HG02852 (cell line): ENCODE results near the gene TUBD1.
"Not testable (repeated sequence)": the region's sequence is repeated elsewhere in the genome, so short reads cannot be mapped to it uniquely, and the experiment has no call there.

ENCODE experiments used
- ATAC-seq: cut with Tn5 transposase; IDR thresholded peaks from one replicate; pipeline ENCODE4 v1.9.1; 2021; ENCODE audit warnings: mild to moderate bottlenecking, moderate library complexity; ENCODE audit not compliant: unreplicated experiment

TUBD1 gene

DNA sequence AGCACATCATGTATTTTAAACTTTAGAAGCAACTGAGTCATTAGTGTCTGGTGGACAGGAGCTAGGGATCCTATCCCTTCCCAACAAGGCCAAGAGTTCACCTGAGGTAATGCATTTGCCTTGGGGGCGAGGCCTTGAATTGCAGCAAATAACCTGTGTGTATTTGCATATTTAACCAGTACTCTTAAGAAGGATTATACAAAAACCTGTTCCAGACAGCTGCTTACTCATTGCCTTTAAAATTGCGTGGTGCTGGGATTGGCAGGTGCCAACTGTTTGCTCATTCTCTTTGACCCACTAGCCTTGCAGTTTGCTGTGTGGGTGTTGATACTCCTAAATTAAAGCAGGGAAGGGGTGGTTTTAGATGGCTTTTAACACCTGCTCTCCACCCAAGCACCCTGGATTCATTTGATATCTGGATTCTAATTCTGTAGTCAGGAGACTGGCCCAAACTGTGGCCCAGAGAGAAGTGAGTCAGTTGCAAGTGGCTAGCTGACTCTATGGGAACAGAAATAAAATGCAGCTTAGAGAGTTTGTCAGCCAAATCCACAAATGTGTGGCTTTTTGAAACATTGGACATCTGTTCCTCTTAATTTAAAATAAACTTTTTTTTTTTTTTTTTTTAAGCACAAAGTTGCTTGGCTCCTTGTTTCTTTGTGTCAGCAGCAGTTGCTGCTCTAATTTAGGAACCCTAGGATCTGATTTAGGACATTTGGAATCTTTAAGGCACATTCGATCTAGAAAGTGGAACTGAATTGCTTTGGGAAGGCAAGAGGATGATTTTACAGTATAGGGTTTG, 46.9 kb downstream of the TUBD1 start:
- ATAC-seq, result no peak

DNA sequence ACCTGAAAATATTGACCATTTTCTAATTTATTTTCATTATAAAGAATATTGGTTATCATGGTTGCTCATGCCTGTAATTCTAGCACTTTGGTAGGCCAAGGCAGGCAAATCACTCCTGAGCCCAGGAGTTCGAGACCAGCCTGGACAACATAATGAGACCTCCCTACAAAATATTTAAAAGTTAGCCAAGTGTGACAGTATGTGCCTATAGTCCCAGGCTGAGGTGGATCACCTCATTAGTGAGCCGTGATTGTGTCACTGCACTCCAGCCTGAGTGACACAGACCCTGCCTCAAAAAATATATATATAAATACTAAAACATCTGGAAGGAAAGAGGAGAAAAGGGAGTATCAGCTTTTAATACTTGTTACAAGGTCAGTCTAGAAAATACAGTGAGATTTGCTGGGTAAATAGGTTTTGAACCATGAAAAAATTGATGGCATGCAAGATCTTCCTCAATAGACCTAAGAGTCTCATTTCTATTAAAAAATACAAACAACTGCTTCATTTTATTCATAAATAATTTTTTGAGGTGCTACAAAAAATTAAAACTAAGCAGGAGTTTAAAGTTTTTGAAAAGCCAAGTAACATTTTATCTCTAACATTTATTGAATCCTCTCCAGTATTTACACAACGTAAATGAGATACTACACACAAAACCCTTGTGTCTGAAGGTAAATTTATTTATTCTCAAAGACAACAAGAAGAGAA, 47.7 kb downstream of the TUBD1 start:
- ATAC-seq, result no peak

DNA sequence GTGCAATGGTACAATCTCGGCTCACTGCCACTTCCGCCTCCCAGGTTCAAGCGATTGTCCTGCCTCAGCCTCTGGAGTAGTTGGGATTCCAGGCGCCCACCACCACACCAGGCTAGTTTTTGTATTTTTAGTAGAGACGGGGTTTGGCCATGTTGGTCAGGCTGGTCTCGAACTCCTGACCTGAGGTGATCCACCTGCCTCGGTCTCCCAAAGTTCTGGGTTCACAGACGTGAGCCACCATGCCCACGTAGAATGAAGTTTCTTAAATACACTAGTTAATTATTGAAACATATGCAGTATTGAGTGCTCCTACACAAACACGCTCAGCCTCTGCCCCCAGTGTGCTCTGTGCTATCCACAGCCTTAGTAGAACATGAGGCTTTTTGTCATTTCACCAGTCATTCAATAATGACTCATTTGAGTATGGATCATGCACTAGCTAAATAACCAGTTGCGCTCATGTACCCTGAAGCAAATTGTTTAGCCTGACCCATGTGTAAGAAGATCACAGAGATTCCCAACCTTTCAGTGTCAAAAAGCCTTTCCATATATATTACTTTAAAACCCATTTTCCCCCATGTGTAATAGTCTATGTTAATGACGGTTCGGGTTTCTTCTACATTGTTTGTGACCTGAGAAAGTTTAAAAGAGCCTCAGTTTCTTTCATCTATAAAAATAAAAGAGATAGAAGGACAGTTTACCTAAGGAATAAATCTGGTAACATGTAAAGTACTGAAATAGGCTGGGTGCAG, 49.7 kb downstream of the TUBD1 start:
- ATAC-seq, result no peak

DNA sequence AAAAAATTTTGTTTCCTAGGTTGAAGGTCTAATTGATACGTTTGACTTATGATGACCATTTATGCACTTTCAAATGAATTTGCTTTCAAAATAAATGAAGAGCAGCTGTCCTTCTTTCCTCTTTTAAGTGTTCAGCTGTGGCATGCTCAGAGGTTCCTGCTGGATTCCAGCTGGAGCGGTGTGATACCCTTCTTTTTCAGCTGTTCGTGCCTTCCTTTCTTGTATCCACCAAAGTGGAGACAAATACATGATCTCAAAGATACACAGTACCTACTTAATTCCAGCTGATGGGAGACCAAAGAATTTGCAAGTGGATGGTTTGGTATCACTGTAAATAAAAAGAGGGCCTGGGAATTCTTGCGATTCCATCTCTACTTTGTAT, 50.9 kb downstream of the TUBD1 start:
- ATAC-seq, result not testable (repeated sequence)

DNA sequence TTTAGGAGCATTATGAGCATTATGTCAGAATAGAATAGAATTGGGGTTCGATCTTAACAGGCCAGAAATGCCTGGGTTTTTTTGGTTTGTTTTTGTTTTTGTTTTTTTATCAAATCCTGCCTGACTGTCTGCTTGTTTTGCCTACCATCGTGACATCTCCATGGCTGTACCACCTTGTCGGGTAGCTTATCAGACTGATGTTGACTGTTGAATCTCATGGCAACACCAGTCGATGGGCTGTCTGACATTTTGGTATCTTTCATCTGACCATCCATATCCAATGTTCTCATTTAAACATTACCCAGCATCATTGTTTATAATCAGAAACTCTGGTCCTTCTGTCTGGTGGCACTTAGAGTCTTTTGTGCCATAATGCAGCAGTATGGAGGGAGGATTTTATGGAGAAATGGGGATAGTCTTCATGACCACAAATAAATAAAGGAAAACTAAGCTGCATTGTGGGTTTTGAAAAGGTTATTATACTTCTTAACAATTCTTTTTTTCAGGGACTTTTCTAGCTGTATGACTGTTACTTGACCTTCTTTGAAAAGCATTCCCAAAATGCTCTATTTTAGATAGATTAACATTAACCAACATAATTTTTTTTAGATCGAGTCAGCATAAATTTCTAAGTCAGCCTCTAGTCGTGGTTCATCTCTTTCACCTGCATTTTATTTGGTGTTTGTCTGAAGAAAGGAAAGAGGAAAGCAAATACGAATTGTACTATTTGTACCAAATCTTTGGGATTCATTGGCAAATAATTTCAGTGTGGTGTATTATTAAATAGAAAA, 51.5 kb downstream of the TUBD1 start:
- not testable (repeated sequence) for ATAC-seq

DNA sequence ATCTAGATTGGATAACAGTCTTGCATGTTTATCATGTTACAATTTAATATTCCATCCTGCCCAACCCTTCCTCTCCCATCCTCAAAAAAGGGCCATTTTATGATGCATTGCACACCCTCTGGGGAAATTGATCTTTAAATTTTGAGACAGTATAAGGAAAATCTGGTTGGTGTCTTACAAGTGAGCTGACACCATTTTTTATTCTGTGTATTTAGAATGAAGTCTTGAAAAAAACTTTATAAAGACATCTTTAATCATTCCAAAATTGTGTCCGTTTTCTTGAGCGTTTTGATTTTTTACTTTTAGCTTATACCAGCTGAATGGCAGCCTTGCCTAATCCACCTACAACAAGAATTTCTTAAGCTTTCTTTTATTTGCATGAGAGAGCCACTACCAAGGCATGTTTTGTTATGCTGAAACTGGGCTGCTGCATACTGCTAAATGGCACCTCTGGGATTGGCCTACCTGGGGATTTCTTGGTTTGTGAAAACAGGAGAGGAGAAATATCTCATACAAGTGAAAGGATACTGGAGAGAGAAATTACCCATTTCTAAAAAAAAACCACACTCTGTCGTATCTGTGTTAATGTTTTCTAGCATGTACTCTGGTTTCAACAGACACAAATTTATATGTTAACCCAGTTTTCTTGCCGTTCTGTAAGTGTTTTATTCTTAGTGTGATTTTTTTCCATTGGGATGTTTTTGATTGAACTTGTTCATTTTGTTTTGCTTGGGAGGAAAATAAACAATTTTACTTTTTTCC, 52.2 kb downstream of the TUBD1 start:
- ATAC-seq, result no peak

DNA sequence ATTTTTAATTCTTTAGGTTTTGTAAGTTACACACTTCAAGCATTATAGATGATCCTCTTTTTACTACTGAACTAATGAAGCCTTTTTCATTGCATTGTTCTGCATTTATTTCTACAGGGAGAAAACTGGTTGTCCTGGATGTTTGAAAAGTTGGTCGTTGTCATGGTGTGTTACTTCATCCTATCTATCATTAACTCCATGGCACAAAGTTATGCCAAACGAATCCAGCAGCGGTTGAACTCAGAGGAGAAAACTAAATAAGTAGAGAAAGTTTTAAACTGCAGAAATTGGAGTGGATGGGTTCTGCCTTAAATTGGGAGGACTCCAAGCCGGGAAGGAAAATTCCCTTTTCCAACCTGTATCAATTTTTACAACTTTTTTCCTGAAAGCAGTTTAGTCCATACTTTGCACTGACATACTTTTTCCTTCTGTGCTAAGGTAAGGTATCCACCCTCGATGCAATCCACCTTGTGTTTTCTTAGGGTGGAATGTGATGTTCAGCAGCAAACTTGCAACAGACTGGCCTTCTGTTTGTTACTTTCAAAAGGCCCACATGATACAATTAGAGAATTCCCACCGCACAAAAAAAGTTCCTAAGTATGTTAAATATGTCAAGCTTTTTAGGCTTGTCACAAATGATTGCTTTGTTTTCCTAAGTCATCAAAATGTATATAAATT, 53.0 kb downstream of the TUBD1 start:
- ATAC-seq, result no peak

DNA sequence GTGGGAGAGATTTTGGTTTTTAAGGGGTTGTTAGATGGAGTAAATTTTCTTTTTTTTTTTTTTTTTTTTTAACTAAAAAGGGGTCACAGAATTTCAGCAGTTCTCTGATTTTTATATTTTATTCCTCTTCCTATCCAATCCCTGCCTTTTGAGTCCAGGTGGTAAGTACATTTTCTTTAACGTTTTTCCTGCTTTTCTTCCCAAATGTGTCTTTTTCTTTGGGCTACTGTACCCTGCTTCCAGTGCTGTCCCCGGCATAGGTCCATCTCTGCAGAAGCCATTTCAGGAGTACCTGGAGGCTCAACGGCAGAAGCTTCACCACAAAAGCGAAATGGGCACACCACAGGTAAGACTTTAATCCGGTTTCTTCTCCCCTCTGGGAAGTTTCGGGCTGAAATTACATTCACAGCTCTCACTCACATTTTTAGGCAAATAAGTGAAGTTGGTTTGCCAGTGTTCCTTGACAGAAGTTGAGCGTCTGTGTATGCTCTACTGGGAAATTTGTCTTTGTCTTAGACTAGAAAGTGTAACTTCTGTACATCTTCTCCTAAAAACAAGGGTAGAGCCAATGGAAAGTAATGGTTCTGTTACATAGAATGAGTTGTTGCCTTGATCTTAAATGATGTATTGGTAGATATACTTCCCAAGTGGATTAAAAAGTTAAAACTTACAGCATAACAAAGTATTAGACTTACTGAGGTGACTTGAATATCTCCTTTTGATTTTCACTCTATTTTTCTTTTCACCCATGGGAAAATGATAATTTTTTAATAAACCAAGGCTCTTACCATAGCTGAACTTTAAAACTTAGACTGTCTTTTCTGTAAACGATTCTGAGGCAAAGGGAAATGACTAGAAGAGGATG, 54.5 kb downstream of the TUBD1 start:
- no peak for ATAC-seq

DNA sequence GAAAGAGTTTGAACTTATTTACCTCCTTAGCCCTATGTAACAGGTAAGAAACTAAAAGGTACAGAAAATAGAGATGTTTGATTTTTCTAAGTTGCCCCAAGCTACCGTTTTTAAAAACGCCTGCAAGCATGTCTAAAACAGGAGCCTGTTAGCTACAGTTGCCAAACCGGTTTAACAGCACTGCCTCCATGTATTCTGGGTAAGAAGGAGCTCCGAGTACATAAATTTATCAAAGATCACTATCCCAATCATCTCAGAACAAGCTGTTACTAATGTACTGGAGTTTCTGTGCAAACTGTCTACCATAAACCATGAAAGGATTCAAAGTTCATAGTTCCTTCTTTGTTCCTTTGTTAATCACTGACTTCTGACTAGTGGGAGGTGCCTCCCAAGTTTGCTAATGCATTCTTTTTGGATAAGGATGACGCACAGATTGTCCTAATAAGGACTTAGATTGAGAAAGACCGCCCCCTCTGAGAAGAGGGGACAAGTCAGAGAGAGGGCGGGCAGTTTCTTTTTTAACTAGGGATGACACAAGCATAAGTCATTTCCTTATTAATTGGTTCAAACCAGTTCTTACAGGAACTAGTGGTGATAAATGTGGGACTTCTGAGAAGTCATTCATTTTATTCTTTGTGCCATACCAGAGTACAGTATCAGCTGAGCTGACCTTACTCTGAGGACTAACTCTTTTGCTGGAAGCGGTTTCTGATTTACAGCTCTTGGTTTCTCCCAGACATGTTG, 55.3 kb downstream of the TUBD1 start:
- ATAC-seq, result peak; percentile 73

DNA sequence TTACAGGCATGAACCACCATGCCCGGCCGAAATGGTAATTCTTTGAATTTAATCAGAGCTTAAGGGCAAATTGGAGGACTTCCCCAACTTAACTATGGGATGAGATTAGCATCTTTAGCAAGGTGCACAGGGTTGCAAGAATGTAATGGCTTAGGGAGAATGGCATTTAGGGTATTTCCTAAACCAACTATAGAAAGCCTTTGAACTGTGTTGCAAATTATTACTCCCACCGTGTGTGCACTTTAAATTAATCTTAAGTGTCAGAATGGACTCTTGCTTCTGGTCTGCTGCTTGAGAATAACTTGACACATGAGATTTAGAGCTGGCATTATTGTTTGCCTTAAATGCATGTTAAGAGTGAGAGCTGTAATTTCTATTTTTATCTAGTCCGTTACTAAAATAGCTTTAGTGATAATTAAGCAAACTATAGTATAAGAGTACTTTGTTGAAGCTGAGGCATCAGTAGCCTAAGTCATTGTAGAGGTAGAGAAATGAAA, 59.8 kb downstream of the TUBD1 start:
- ATAC-seq, result no peak

DNA sequence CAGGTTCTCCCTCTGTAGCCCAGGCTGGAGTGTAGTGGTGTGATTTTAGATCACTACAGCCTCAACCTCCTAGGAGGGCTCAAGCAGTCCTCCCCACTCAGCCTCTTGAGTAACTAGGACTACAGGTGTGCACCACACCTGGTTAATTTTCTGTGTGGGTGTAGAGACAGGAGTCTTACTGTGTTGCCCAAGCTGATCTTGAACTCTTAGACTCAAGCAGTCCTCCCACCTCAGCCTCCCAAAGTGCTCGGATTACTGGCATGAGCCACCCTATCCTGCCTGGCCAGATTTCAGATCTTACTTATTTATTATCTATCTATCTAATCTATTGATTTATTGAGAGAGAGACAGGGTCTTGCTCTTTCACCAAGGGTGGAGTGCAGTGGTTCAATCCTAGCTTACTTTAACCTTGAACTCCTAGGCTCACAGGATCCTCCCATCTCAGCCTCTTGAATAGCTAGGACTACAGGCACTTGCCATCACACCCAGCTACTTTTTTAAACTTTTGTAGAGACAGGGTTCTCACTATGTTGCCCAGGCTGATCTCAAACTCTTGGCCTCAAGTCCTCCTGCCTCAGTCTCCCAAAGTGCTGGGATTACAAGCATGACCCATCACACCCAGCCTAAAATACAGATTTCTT, 61.8 kb downstream of the TUBD1 start:
- ATAC-seq, result no peak

DNA sequence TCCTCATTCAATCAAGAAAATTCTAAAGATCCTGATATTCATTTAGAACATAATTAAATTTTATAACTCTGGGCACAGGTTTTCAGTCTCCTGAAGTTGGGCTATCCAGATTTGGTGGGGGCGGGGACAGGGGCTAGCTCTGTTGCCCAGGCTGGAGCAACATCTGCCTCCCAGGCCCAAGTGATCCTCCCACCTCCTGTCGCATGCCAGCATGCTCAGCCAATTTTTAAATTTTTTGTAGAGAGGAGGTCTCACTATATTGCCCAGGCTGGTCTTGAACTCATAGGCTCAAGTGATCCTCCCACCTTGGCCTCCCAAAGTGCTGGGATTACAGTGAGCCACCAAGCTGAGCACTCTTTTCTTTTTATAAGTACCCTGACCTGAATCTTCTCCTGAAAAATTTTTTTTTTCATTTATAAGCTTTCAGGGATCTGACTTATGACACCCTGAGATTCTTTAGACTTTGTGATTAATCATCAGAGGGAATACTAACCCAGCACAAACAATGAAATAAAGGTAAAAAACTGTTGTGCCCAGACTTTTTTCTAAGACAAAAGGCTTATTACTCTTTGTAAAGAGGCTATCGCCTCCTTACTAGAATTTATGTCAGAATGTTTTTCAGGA, 62.6 kb downstream of the TUBD1 start:
- ATAC-seq, result no peak

DNA sequence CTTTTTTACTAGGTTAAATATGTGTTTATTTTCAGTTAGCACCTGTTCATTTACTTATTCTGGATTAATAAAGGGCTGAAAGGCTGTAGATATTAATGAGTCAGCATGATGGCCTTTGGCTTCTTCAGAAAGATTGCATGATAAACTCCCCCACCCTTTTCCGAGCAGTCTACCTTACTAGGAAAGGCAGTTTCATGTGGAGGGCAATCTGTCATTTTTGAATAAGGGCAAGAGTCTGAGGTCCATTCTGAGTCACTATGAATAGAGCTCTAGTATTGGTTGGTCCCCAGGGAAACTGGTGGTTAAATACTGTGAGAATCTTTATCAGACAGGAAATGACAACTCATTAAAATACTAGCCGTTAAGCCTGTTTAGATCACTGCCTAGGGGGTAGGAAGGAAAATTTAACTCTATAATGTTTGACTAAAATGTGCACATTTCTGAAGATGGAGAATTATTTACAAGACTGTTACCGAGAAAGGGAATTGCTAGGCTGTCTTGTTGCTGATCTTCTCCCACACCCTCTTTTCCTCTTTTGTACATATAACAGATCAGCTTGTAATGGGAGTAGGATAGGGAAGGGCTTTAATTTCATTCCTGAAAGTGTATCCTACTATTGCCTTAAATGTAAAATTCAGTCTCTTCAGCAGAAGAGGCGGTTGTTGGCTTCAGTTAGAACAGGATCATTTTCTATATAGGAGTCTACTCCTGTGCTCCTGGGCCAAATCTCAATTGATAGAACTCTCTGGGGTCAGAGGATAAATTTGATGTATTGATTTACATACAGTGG, 63.3 kb downstream of the TUBD1 start:
- ATAC-seq, result peak; percentile 72

DNA sequence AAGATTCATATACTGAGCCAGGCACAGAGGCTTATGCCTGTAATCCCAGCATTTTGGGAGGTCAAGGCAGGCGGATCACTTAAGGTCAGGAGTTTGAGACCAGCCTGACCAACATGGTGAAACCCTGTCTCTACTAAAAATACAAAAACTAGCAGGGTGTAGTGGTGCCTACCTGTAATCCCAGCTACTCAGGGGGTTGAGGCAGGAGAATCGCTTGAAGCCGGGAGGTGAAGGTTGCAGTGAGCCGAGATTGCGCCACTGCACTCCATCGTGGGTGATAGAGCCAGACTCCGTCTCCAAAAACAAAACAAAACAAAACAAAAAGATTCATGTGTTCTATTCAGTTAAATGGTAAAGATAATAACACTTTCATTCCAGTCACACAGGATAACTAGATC, 63.9 kb downstream of the TUBD1 start:
- ATAC-seq, result not testable (repeated sequence)

DNA sequence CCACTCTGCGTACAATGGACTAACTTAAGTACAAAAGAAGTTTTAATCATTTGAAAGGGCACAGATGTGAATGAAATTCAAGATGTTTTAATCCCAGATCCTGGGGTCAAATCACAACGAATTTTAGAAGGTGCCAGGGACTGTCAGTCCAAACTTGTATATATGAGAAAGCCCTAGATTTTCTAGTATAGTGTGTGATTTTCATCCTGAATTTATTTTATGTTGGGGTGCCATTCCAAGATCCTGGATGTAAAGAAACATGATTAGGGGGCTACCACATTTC, 64.3 kb downstream of the TUBD1 start:
- no peak for ATAC-seq

DNA sequence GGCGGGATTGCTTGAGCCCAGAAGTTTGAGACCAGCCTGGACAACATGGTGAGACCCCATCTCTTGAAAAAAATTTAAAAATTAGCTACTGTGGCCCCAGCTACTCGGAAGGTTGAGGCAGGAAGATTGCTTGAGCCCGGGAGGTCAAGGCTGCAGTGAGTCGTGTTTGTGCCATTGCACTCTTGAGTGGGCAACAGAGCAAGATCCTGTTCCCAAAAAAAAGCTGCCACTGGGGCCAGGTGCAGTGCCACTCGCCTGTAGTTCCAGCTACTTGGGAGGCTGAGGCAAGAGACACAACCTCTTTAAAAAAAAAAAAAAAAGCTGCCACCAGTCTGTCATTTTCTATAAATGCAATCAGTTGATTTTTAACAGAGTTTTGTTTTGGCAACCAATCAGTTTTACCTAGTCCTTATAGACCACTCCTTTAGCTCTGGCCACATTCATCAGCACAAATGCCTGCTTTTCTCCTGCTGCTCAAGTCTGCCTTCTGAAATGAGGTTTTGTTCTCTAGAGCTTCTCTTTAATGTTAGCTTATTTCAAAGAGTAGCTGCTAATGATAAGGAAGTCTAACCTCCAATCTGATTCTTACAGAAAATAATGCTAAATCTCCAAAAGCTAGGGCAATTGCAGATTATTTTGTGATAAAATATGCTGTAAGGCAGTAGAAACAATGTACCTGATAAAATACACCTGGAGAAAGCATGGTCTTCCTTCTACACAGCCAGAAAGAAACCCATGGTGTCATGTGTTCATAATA, 64.8 kb downstream of the TUBD1 start:
- no peak for ATAC-seq
